HG03280 (cell line): ENCODE measurements around the gene ATF6.

Source experiments
- ATAC-seq: cut with Tn5 transposase; IDR thresholded peaks from one replicate; pipeline ENCODE4 v1.9.1; 2021; ENCODE audit warnings: mild to moderate bottlenecking, moderate library complexity; ENCODE audit not compliant: unreplicated experiment

The ATF6 gene

GRCh38 chr1:161930064-161930463 lies 163.9 kb downstream of the ATF6 start:
- no peak for ATAC-seq

GRCh38 chr1:161932668-161933067 lies 166.5 kb downstream of the ATF6 start:
- ATAC-seq = no peak

- ATAC-seq = no peak
These were observed 167.8 kb downstream of the ATF6 start for GRCh38 chr1:161933592-161934588.

GRCh38 chr1:161935264-161935663 lies 169.1 kb downstream of the ATF6 start:
- ATAC-seq = no peak

GRCh38 chr1:161936786-161937185 lies 170.7 kb downstream of the ATF6 start:
- no peak for ATAC-seq

- no peak for ATAC-seq
These were observed 174.9 kb downstream of the ATF6 start for GRCh38 chr1:161940866-161941591.

GRCh38 chr1:161941726-161942436 lies 175.8 kb downstream of the ATF6 start:
- no peak for ATAC-seq

- no peak for ATAC-seq
These were observed 177.6 kb downstream of the ATF6 start for GRCh38 chr1:161943737-161944136.

GRCh38 chr1:161944381-161944780 lies 178.3 kb downstream of the ATF6 start:
- ATAC-seq = no peak

- ATAC-seq = no peak
These were observed 179.4 kb downstream of the ATF6 start for GRCh38 chr1:161945306-161946060.

- ATAC-seq = no peak
These were observed 180.2 kb downstream of the ATF6 start for GRCh38 chr1:161946071-161946987.

- no peak for ATAC-seq
These were observed 182.3 kb downstream of the ATF6 start for GRCh38 chr1:161948435-161948834.

- ATAC-seq = no peak
These were observed 183.4 kb downstream of the ATF6 start for GRCh38 chr1:161949548-161949947.

GRCh38 chr1:161950377-161950776 lies 184.3 kb downstream of the ATF6 start:
- no peak for ATAC-seq

- no peak for ATAC-seq
These were observed 185.5 kb downstream of the ATF6 start for GRCh38 chr1:161951646-161952045.

GRCh38 chr1:161952607-161953172 lies 186.6 kb downstream of the ATF6 start:
- ATAC-seq = no peak

- ATAC-seq = no peak
These were observed 187.3 kb downstream of the ATF6 start for GRCh38 chr1:161953256-161953920.

GRCh38 chr1:161954050-161954449 lies 187.9 kb downstream of the ATF6 start:
- ATAC-seq = no peak

GRCh38 chr1:161954466-161954865 lies 188.3 kb downstream of the ATF6 start:
- no peak for ATAC-seq
